ENCODE results near the gene SAMM50. TPM values are rescaled to one million over a fixed set of nuclear protein-coding genes. Genes with fewer than 3 reads are reported as not detected.

Gene SAMM50
- total and polyA plus RNA-seq, 2 donors (not counting 1 experiment from before 2014, with no cell fraction given), result 32.9 to 45.7 TPM

- Histone ChIP-seq H3K27me3 (ENCODE audit: control insufficient read depth, insufficient read depth, low read length) (no peaks in the 10 kb centered on the region), H2AFZ (ENCODE audit: low read length) (no peak overlapping the region), H3K4me1 (ENCODE audit: control insufficient read depth, extremely low read depth, insufficient read depth, low read length) (no peaks in the 10 kb centered on the region), H3K27ac (ENCODE audit: insufficient read depth, low read length) (no peak overlapping the region), H3K4me3 (replicated peaks in 1 of 4; ENCODE audit: control extremely low read depth in 1 of 4, insufficient read depth in 1 of 4, low read depth in 3 of 4, low read length in 4 of 4) (no peak overlapping the region), H3K9me3 (ENCODE audit: control insufficient read depth, insufficient read depth, low read depth, low read length) (no peaks in the 10 kb centered on the region), H3K9ac (ENCODE audit: insufficient read depth, low read length) (no peak overlapping the region), H3K36me3 (ENCODE audit: control insufficient read depth, insufficient read depth, low read length) (peaks cover 7% of the 10 kb centered on the region), H3K4me2 (ENCODE audit: extremely low read depth, insufficient read depth, low read length) (no peak overlapping the region), H3K79me2 (ENCODE audit: control insufficient read depth, insufficient read depth, low read length) (no peaks in the 10 kb centered on the region), H4K20me1 (ENCODE audit: control insufficient read depth, extremely low read depth, insufficient read depth, low read length) (no peaks in the 10 kb centered on the region)
- no peak for DNase-seq (ENCODE audit: low read depth in 2 of 2)
- TF ChIP-seq CTCF (conservative IDR thresholded peaks at IDR 0.05 in 1 of 2, IDR thresholded peaks at IDR 0.05 in 1 of 2; ENCODE audit: low read depth in 1 of 2, low read length in 2 of 2) (no peak), EZH2 (IDR thresholded peaks at IDR 0.05; ENCODE audit: low read length, missing control alignments) (no peak)
Observed at GRCh38 chr22:43928908-43929307, 26.3 kb upstream of the SAMM50 start.

- Histone ChIP-seq H3K4me1 (ENCODE audit: control insufficient read depth, extremely low read depth, insufficient read depth, low read length) (no peaks in the 10 kb centered on the region), H4K20me1 (ENCODE audit: control insufficient read depth, extremely low read depth, insufficient read depth, low read length) (no peaks in the 10 kb centered on the region), H3K9ac (ENCODE audit: insufficient read depth, low read length) (no peak overlapping the region), H3K79me2 (ENCODE audit: control insufficient read depth, insufficient read depth, low read length) (no peaks in the 10 kb centered on the region), H3K27ac (ENCODE audit: insufficient read depth, low read length) (no peak overlapping the region), H3K9me3 (ENCODE audit: control insufficient read depth, insufficient read depth, low read depth, low read length) (no peaks in the 10 kb centered on the region), H2AFZ (ENCODE audit: low read length) (no peak overlapping the region), H3K4me2 (ENCODE audit: extremely low read depth, insufficient read depth, low read length) (no peak overlapping the region), H3K27me3 (ENCODE audit: control insufficient read depth, insufficient read depth, low read length) (no peaks in the 10 kb centered on the region), H3K36me3 (ENCODE audit: control insufficient read depth, insufficient read depth, low read length) (peaks cover 8% of the 10 kb centered on the region), H3K4me3 (replicated peaks in 1 of 4; ENCODE audit: control extremely low read depth in 1 of 4, insufficient read depth in 1 of 4, low read depth in 3 of 4, low read length in 4 of 4) (no peak overlapping the region)
- TF ChIP-seq CTCF (conservative IDR thresholded peaks at IDR 0.05 in 1 of 2, IDR thresholded peaks at IDR 0.05 in 1 of 2; ENCODE audit: low read depth in 1 of 2, low read length in 2 of 2) (no peak), EZH2 (IDR thresholded peaks at IDR 0.05; ENCODE audit: low read length, missing control alignments) (no peak)
- no peak for DNase-seq (ENCODE audit: low read depth in 2 of 2)
Observed at GRCh38 chr22:43931771-43932170, 23.5 kb upstream of the SAMM50 start.

GRCh38 chr22:43941449-43941848 is 13.8 kb upstream of the SAMM50 start:
- no peak for TF ChIP-seq EZH2 (IDR thresholded peaks at IDR 0.05; ENCODE audit: low read length, missing control alignments)
- TF ChIP-seq CTCF (conservative IDR thresholded peaks at IDR 0.05 in 1 of 2, IDR thresholded peaks at IDR 0.05 in 1 of 2; ENCODE audit: low read depth in 1 of 2, low read length in 2 of 2), result no peak
- no peak overlapping the region for H2AFZ ChIP-seq (ENCODE audit: low read length)
- no peaks in the 10 kb centered on the region for H3K4me1 ChIP-seq (ENCODE audit: control insufficient read depth, extremely low read depth, insufficient read depth, low read length)
- H3K79me2 ChIP-seq (ENCODE audit: control insufficient read depth, insufficient read depth, low read length), result no peaks in the 10 kb centered on the region
- no peaks in the 10 kb centered on the region for H3K27me3 ChIP-seq (ENCODE audit: control insufficient read depth, insufficient read depth, low read length)
- peaks cover 5% of the 10 kb centered on the region for H3K36me3 ChIP-seq (ENCODE audit: control insufficient read depth, insufficient read depth, low read length)
- H3K27ac ChIP-seq (ENCODE audit: insufficient read depth, low read length), result no peak overlapping the region
- H3K9me3 ChIP-seq (ENCODE audit: control insufficient read depth, insufficient read depth, low read depth, low read length), result no peaks in the 10 kb centered on the region
- H3K9ac ChIP-seq (ENCODE audit: insufficient read depth, low read length), result no peak overlapping the region
- H3K4me2 ChIP-seq (ENCODE audit: extremely low read depth, insufficient read depth, low read length), result no peak overlapping the region
- no peaks in the 10 kb centered on the region for H4K20me1 ChIP-seq (ENCODE audit: control insufficient read depth, extremely low read depth, insufficient read depth, low read length)
- no peak for DNase-seq (ENCODE audit: low read depth in 2 of 2)
- no peak overlapping the region for H3K4me3 ChIP-seq (replicated peaks in 1 of 4; ENCODE audit: control extremely low read depth in 1 of 4, insufficient read depth in 1 of 4, low read depth in 3 of 4, low read length in 4 of 4)
